GM12874 (cell line): ENCODE measurements around the gene IER5L.

Experiments used
- TF ChIP-seq, protein P1 (sequence below): IDR thresholded peaks from 2 replicates; pipeline ENCODE4 v1.5.1; 2011; ENCODE audit warnings: low read depth, mild to moderate bottlenecking, control low read depth, low read length, moderate library complexity; ENCODE audit not compliant: insufficient read depth

IER5L gene

DNA sequence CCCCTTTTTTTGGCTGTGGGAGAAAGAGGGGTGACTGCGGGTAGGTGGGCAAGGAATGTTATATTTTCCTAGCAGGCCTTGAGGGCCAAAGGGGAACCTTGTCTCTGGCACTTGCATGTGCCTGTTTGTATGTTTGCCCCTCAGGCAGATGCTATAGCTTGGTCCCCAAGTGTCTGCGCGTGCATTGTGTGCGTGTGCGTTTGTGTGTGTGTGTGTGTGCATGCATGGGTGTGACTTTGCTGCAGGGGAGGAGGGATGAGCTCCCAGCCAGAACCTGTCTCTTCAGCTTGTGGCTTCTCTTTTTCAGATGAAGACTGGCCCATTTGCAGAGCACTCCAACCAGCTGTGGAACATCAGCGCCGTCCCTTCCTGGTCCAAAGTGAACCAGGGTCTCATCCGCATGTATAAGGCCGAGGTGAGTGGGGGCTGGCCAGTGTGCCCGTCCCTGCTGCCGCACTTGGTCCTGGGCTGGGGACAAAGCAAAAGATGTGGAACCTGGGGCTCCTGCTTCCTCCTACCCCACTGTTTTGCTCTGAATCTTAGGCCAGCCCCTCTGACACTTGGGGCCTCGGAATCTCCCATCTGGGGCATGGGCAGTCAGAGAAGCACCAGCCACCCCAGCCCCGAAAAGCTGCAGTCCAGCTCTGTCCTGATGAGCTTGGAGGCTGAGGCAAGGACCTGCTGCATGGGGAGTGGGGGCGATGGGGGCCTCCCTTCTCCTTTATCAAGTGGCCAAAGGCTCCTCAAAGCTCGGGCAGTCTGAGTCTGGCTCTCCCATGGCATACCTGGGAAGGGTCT is 35.7 kb downstream of the IER5L start:
- TF ChIP-seq, protein P1, sequence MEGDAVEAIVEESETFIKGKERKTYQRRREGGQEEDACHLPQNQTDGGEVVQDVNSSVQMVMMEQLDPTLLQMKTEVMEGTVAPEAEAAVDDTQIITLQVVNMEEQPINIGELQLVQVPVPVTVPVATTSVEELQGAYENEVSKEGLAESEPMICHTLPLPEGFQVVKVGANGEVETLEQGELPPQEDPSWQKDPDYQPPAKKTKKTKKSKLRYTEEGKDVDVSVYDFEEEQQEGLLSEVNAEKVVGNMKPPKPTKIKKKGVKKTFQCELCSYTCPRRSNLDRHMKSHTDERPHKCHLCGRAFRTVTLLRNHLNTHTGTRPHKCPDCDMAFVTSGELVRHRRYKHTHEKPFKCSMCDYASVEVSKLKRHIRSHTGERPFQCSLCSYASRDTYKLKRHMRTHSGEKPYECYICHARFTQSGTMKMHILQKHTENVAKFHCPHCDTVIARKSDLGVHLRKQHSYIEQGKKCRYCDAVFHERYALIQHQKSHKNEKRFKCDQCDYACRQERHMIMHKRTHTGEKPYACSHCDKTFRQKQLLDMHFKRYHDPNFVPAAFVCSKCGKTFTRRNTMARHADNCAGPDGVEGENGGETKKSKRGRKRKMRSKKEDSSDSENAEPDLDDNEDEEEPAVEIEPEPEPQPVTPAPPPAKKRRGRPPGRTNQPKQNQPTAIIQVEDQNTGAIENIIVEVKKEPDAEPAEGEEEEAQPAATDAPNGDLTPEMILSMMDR = no peak

DNA sequence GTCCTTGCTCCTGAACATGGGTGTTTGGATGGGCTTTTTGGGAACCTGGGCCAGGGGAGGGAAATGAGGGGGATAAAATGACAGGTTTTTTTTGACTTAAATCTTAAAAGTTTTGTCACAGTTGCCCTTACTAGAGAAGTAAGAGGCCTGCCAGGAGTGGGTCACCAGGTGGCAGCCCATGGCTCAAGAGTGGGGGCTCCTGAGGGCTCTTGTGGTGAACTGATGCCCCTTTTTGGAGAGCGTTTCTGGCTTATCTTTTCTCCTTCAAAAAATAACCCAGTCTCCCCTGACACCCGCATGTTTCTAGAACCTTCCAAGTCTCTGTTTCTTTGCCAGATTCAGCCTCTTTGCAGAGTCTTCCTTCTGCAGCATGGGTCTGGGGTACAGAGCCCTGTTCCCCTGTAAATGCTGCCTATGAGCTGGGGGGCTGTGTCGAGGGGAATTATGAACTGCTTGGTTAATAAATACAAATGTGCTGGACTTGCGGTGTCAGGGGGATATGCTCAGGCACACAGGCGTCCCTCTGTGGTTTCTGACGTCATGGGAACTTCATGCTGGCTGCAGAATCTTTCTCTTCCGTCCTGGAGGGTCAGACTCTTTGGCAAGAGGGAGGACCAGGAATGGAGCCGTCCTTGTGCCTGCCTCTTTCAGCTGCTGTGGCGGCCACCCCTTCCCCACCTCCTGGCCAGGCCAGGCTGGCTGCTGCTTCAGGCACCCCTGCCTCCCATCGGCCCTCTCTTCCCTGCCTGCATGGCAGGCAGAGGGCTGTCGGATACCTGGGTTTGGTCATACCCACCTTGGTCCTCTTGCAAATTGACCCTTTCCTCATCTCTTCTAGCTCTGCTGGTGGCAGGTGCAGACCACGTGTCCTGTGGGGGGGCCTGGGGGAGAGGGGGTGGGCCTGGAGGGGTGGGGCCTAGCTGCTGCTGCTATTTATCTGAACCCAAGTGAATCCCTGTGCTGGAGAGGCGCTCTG is 36.7 kb downstream of the IER5L start:
- TF ChIP-seq, protein P1 = no peak

DNA sequence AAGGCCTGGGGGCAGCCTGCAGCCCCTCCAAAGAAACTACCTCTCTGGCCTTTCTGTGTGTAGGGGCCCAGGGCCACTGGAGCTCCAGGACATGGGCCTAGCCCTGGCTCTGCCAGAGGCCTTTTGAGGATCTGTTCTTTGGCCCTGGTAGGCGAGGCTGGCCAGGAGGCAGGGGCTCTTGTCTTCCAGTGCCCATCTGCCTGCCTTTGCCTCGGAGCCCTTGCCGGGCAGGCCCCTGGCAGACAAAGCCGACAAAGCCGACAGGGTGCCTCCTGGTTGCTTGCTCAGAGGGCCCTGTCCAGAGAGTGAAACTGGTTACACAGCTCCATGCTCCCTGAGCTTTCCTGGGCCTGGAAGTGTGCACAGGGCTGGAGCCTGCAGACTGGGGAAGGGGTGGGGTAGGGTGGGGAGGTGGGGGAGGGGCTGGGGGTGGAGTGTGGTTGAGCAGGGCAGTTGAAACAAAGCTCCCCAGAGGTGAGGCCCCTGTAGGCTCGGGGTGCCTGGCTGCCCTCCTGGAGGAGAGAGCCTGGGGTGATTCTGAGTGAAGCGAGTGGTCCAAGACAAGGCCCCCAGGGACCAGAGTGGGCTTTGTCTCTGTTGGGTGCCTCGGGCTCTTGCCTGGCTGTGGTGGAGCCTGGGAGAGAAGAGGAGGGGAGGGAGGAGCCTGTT is 37.5 kb downstream of the IER5L start:
- TF ChIP-seq, protein P1 = no peak

DNA sequence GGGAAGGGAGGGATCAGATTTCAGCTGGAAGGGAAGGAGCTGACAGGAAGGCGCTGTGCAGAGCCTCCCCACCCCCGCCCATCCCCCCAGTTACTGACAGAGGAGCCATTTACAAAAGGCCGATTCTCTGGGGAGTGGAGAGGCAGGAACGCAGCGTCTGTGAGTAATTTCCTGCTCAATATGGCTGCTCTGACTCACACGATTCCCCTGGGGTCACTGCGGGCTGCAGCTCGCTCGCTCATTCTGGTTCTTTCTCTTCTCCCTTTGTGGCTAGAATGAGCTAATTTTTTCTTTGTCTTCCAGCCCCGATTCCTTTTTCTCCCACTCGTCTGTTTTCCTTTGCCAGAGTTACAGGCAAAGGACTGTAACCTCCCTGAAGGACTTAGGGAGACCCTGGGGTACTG is 38.1 kb downstream of the IER5L start:
- TF ChIP-seq, protein P1 = no peak

DNA sequence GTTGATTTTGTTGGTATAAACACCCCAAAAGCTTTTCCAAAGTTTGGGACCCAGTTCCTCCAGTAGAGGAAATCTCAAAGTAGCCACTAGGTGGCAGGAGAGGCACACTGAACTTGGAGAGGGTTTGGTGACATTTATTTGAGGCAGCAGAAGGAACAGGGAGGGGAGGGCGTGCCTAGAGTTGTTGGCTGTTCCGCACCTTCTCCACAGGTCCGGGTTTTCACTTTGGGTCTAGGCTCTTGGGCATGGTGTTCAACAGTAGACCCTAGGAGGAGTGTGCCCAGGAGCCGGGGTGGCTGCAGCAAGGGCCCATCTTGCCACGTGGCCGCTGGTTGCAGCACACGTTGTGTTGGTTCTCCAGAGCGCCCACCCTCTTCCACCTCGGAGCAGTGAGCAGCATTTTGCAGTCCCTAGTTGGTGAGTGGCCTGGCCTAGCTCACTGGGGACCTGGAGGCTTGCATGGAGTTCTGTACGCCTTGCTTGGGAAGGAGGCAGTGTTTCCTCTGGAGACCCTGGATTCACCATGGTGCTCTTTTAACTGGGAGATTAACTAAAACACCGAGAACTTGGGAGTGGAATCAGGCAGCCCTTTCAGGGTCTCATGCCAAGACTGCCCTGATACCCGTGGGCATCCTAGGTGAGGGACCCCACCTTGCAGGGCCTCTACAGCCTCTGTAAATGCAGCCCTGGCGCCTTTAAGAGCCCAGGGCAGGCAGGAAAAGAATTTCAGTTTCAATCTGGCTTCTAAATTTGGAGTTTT is 38.6 kb downstream of the IER5L start:
- TF ChIP-seq, protein P1 = peak; percentile 78

DNA sequence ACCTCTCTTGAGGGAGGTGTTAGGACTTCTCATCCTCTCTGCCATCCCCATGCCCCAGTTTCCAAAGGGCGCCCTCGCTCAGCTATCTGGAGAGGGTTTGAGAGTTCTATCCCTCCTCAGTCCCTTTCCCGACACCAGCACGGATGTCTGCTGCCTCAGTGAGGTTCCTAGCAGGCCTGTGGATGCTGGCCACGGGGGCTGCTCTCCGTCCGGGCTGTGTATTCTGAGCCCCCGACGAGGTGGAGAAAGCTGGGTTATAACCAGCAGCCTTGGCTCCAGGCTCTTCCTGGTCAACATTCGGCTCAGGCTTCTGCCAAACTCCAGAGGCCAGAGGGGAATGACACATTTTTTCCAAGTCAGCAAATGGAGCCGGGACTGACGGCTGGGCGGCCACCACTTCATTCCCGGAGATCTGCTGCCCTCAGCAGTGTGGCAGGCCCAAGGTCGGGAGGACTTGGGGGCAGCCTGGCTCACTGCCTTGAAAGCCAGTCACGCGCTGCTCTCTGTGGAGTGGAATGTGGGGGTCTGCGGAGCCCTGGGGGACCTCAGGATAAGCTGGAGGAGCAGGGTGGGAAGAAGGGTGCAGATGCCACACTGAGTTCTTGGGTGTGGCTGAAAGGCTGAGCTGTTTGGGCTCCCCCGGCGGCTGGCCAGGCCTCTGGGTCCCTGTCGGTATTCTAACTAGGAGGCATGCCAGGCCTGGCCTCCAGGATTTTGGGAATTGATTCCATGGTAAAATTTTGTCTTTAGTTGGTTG is 39.4 kb downstream of the IER5L start:
- TF ChIP-seq, protein P1 = no peak
